T-helper 1 cell treated with Interleukin-12 subunit alpha and Interleukin-12 subunit beta and Interleukin-4 antibody, amounts not matched to agents 30 μg/mL and 1 μg/mL, for 36 hours (primary cell): Measurements from ENCODE around the gene SSC4D.
A peak's percentile ranks its signal among the peaks of the same experiment; 100 is the strongest.
"Not testable (repeated sequence)": the region's sequence is repeated elsewhere in the genome, so short reads cannot be mapped to it uniquely, and the experiment has no call there.

Source experiments
- H3K27ac Mint-ChIP-seq: one replicate; pipeline ENCODE4 v1.8.0; 2021; ENCODE audit warnings: mild to moderate bottlenecking, mixed read lengths
- H3K27me3 Mint-ChIP-seq: one replicate; pipeline ENCODE4 v1.8.0; 2021; ENCODE audit warnings: low read depth, mixed read lengths
- H3K36me3 Mint-ChIP-seq: one replicate; pipeline ENCODE4 v1.8.0; 2021; ENCODE audit warnings: low read depth, mixed read lengths
- H3K4me1 Mint-ChIP-seq: one replicate; pipeline ENCODE4 v1.8.0; 2021; ENCODE audit warnings: low read depth, mixed read lengths
- H3K4me3 Mint-ChIP-seq: one replicate; pipeline ENCODE4 v1.8.0; 2021; ENCODE audit warnings: mild to moderate bottlenecking, moderate library complexity, mixed read lengths
- H3K9me3 Mint-ChIP-seq: one replicate; pipeline ENCODE4 v1.8.0; 2021; ENCODE audit warnings: mixed read lengths

Gene SSC4D

GRCh38 chr7:76381814-76382213, 27.7 kb downstream of the SSC4D start:
- Mint-ChIP-seq H3K4me1 (peaks cover 8% of the 10 kb centered on the region), H3K27me3 (peaks cover 5% of the 10 kb centered on the region), H3K36me3 (no peaks in the 10 kb centered on the region), H3K27ac (no peak overlapping the region), H3K4me3 (no peak overlapping the region), H3K9me3 (no peaks in the 10 kb centered on the region)

GRCh38 chr7:76380623-76380966, 28.9 kb downstream of the SSC4D start:
- peaks cover 5% of the 10 kb centered on the region for H3K27me3 Mint-ChIP-seq
- H3K4me3 Mint-ChIP-seq: peak overlapping the region; percentile 59
- no peaks in the 10 kb centered on the region for H3K36me3 Mint-ChIP-seq
- peak overlapping the region; percentile 52 for H3K27ac Mint-ChIP-seq
- H3K9me3 Mint-ChIP-seq: no peaks in the 10 kb centered on the region
- H3K4me1 Mint-ChIP-seq: peaks cover 8% of the 10 kb centered on the region

GRCh38 chr7:76377186-76377918, 32.1 kb downstream of the SSC4D start:
- Mint-ChIP-seq H3K4me1 (peaks cover 13% of the 10 kb centered on the region), H3K27me3 (peaks cover 19% of the 10 kb centered on the region), H3K36me3 (no peaks in the 10 kb centered on the region), H3K4me3 (no peak overlapping the region), H3K27ac (no peak overlapping the region), H3K9me3 (no peaks in the 10 kb centered on the region)

GRCh38 chr7:76375251-76375650, 34.2 kb downstream of the SSC4D start:
- no peak overlapping the region for H3K4me3 Mint-ChIP-seq
- peaks cover 9% of the 10 kb centered on the region for H3K4me1 Mint-ChIP-seq
- peaks cover 22% of the 10 kb centered on the region for H3K27me3 Mint-ChIP-seq
- peak overlapping the region; percentile 13 for H3K27ac Mint-ChIP-seq
- no peaks in the 10 kb centered on the region for H3K36me3 Mint-ChIP-seq
- no peaks in the 10 kb centered on the region for H3K9me3 Mint-ChIP-seq

- Mint-ChIP-seq H3K27me3 (peaks cover 22% of the 10 kb centered on the region), H3K27ac (no peak overlapping the region), H3K36me3 (no peaks in the 10 kb centered on the region), H3K4me1 (peaks cover 8% of the 10 kb centered on the region), H3K4me3 (no peak overlapping the region), H3K9me3 (no peaks in the 10 kb centered on the region)
Measured at GRCh38 chr7:76372984-76373833, 36.3 kb downstream of the SSC4D start.

GRCh38 chr7:76371396-76371795, 38.1 kb downstream of the SSC4D start:
- H3K4me1 Mint-ChIP-seq: peaks cover 5% of the 10 kb centered on the region
- H3K9me3 Mint-ChIP-seq: no peaks in the 10 kb centered on the region
- peaks cover 20% of the 10 kb centered on the region for H3K27me3 Mint-ChIP-seq
- no peaks in the 10 kb centered on the region for H3K36me3 Mint-ChIP-seq
- no peak overlapping the region for H3K4me3 Mint-ChIP-seq
- no peak overlapping the region for H3K27ac Mint-ChIP-seq

- Mint-ChIP-seq H3K27me3 (peaks cover 15% of the 10 kb centered on the region), H3K36me3 (no peaks in the 10 kb centered on the region), H3K9me3 (no peaks in the 10 kb centered on the region), H3K4me1 (peaks cover 17% of the 10 kb centered on the region), H3K4me3 (no peak overlapping the region), H3K27ac (no peak overlapping the region)
Measured at GRCh38 chr7:76369018-76369417, 40.5 kb downstream of the SSC4D start.

- H3K27me3 Mint-ChIP-seq: peaks cover 11% of the 10 kb centered on the region
- H3K4me3 Mint-ChIP-seq: no peak overlapping the region
- no peaks in the 10 kb centered on the region for H3K9me3 Mint-ChIP-seq
- no peaks in the 10 kb centered on the region for H3K36me3 Mint-ChIP-seq
- H3K4me1 Mint-ChIP-seq: peaks cover 22% of the 10 kb centered on the region
- no peak overlapping the region for H3K27ac Mint-ChIP-seq
Measured at GRCh38 chr7:76368190-76368589, 41.3 kb downstream of the SSC4D start.

GRCh38 chr7:76364198-76364584, 45.3 kb downstream of the SSC4D start:
- H3K27ac Mint-ChIP-seq: peak overlapping the region; percentile 95

GRCh38 chr7:76363754-76364153, 45.7 kb downstream of the SSC4D start:
- not testable (repeated sequence) for H3K27me3 Mint-ChIP-seq, H3K36me3 Mint-ChIP-seq, H3K9me3 Mint-ChIP-seq
- Mint-ChIP-seq H3K27ac (peak overlapping the region; percentile 95), H3K4me1 (peaks cover 27% of the 10 kb centered on the region), H3K4me3 (peak overlapping the region; percentile 65)

More at GRCh38 chr7:76364198-76364584, 45.3 kb downstream of the SSC4D start:
- peak overlapping the region; percentile 65 for H3K4me3 Mint-ChIP-seq
- H3K27me3 Mint-ChIP-seq: peaks cover 3% of the 10 kb centered on the region
- peaks cover 27% of the 10 kb centered on the region for H3K4me1 Mint-ChIP-seq
- H3K9me3 Mint-ChIP-seq: no peaks in the 10 kb centered on the region
- H3K36me3 Mint-ChIP-seq: no peaks in the 10 kb centered on the region

GRCh38 chr7:76359978-76360638, 49.4 kb downstream of the SSC4D start:
- peaks cover 21% of the 10 kb centered on the region for H3K36me3 Mint-ChIP-seq
- H3K27me3 Mint-ChIP-seq: no peaks in the 10 kb centered on the region
- no peaks in the 10 kb centered on the region for H3K9me3 Mint-ChIP-seq
- peak overlapping the region; percentile 98 for H3K27ac Mint-ChIP-seq
- peak overlapping the region; percentile 91 for H3K4me3 Mint-ChIP-seq
- peaks cover 43% of the 10 kb centered on the region for H3K4me1 Mint-ChIP-seq

- H3K4me1 Mint-ChIP-seq: peaks cover 42% of the 10 kb centered on the region
- H3K27me3 Mint-ChIP-seq: no peaks in the 10 kb centered on the region
- peaks cover 27% of the 10 kb centered on the region for H3K36me3 Mint-ChIP-seq
- H3K27ac Mint-ChIP-seq: peak overlapping the region; percentile 98
- H3K4me3 Mint-ChIP-seq: peak overlapping the region; percentile 91
- no peaks in the 10 kb centered on the region for H3K9me3 Mint-ChIP-seq
Measured at GRCh38 chr7:76359111-76359977, 50.2 kb downstream of the SSC4D start.

GRCh38 chr7:76358481-76359110, 50.9 kb downstream of the SSC4D start, which contains the start of gene YWHAG:
Gene YWHAG (minus strand): TSS chr7:76358991. CDS start chr7:76358808, 183 bp downstream.
- H3K27me3 Mint-ChIP-seq: no peaks in the 10 kb centered on the region
- H3K4me3 Mint-ChIP-seq: peak within 1 kb of the TSS; percentile 98
- peaks cover 35% of the 10 kb centered on the region for H3K4me1 Mint-ChIP-seq
- peaks cover 27% of the 10 kb centered on the region for H3K36me3 Mint-ChIP-seq
- peak within 1 kb of the TSS; percentile 98 for H3K27ac Mint-ChIP-seq
- H3K9me3 Mint-ChIP-seq: no peaks in the 10 kb centered on the region
